AG08396 (cell line): ENCODE measurements around the gene PPM1E.
"Not testable (repeated sequence)": the region's sequence is repeated elsewhere in the genome, so short reads cannot be mapped to it uniquely, and the experiment has no call there.

Experiments
- DNase-seq: peaks from one replicate; pipeline ENCODE4 v3.0.0; 2012; ENCODE audit warnings: low spot score, mixed read lengths

The PPM1E gene

DNA sequence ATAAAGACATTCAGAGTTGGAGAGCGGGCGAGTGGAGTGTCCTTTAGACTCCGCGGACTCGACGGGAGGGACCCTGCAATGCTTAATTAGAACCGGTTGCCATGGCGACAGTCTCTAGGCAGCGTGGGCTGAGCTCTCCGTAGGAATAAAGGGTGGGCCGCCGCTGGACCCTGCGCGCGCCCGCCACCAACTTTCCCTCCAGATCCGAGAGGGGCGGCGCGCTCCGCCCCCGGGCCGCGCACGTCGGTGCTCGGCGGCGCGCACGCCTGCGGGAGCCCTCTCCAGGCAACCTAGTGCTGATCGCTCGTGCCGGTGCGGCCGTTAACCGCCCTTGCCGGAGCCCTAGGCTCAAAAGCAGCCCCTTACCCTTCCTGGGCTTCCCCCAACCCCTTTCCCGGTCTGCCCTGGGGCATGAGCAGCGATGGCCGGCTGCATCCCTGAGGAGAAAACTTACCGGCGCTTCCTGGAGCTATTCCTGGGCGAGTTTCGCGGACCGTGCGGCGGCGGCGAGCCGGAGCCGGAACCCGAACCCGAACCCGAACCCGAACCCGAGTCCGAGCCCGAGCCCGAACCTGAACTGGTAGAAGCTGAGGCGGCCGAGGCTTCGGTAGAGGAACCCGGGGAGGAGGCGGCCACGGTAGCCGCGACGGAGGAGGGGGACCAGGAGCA is at the start of gene PPM1E:
Gene PPM1E, plus strand, starts transcription at position 278 of the 669 bp plus-strand sequence.
- DNase-seq: peak; percentile 76

DNA sequence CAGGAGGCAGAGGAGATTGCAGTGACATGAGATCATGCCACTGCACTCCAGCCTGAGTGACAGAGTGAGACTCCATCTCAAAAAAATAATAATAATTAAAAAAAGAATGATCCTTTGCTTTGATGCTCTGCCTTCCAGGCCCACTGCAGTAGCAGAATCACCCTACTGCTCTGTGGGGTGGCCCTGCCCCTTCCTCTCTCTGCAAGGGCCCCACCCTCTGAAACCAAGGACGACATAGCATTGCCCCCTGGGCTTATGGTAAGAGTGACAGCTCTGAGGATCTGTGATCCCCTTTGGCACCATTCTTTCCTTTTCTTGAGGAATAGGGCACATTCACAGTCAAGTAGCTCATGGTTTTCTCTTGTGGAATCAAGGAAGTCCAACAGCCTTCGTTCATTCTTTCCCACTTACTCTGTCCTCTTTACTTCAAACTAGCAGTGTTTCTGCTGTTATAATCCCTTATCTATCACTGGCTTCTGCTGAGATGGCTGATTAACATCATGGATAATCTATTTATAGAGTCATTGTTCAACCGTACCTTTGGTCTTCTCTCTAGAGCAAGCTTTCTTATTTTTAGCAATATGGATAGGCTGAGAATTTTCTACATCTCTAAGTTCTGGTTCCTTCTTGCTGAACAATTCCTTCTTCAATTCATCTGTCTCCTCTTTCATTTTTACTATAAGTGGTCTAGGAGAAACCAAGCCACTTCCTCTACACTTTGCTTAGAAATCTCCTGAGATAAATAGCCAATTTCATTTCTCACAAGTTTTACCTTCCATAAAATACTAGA is 49.1 kb upstream of the PPM1E start:
- DNase-seq: no peak

DNA sequence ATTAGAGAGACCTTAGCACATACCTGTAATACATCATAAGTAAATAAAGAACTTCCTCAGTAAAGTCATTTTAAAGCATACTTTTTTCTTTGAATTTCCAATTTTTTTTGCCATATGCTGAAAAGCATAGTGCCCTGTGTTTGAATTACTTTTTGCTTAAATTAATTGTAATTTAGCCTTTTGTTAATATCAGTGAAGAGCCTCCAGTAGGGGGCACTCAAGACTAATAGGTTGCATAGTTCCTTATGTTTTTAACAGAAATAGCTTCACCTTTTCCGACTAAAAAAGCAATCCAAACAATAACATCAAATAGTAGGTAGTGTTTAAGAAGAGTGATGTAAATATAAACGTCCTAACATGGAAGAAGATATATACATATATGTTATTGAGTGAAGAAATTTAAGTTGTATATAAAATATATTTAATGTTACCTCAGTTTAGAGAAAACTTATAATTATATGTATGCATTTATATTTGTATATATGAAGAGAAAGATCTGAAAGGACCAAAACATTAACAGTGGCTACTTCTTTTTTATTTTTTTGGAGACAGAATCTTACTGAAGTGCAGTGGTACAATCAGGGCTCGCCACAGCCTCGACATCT is 44.6 kb upstream of the PPM1E start:
- peak; percentile 10 for DNase-seq

DNA sequence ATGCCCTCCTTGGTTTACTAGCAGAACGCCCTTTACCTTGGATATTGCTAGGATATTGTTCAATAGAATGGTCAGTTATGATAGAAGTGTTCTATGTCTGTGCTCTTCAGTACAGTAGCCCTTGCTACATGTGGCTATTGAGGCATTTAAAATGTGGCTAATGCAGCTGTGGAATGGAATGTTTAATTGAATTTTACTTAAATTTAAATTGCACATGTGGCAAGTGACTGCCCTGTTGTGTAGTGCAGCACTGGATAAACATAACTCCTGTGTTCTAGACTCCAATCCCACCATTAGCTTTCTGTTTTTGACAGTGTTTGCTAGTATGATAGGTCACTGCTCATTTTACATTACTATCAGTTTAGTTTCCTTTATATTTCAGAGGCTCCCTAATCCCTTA is 33.4 kb upstream of the PPM1E start:
- no peak for DNase-seq

DNA sequence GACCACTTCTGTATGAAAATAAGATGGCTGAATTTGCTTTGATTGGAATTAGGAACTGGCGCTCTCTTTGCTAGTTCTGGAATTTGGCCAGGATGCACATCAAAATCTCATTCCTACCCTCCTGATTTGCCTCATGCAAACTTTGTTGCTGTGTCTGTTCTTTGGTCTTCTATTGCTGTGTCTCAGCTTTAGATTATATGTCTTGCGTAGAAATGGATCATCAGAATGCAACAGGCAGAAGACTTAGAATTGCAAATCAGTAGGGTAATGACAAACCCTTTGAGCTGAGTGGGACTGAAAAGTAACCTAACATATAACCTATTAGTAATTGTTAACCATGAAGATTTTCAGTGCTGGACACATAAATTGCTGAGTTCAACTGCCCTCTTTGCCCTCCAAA is 33.0 kb upstream of the PPM1E start:
- DNase-seq: no peak

DNA sequence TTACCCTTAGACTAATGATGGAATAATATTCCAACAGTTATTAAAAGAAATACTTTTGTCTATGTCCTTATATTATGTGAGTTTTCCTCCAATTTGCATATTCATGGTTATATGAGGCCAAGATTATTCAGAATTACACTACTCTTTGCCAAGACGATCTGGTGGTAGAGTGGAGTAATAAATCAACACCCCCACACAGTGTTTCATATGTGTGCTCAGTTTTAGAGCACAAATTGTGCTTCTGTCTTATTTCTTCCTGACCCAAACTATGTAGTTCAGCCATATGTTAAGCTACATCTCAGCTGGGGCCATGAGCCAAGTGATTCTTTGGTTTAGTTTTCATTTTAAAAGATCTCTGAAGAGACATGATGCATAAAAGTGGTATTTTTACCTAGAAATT is 26.9 kb upstream of the PPM1E start:
- no peak for DNase-seq

DNA sequence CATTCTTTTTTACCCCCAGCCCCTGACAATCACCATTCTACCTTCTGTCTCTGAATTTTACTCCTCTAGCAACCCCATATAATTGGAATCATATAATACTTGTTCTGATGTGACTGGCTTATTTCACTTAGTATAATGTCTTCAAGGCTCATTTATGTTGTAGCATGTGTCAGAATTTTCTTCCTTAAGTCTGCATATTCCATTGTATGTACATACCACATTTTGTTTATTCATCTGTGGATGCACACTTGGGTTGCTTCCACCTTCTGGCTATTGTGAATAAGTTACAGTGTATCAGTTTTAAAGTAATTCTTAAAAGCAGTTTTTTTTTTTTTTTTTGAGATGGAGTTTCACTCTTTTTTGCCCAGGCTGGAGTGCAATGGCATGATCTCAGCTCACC is 24.7 kb upstream of the PPM1E start:
- no peak for DNase-seq

DNA sequence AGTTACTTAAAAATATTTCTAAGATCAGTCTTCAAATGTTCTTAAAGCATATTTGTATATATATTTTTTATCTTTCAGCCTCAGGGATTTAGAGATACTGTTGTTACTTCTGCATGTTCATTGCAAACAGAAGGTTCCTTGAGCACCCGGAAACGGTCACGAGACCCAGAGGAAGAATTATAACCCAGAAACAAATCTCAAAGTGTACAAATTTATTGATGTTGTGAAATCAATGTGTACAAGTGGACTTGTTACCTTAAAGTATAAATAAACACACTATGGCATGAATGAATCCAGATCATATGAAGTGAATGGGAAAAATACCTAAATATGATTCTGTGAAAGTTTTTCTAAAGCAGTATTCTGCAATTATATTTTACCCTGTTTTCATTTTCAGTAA is 21.6 kb upstream of the PPM1E start:
- DNase-seq: no peak

DNA sequence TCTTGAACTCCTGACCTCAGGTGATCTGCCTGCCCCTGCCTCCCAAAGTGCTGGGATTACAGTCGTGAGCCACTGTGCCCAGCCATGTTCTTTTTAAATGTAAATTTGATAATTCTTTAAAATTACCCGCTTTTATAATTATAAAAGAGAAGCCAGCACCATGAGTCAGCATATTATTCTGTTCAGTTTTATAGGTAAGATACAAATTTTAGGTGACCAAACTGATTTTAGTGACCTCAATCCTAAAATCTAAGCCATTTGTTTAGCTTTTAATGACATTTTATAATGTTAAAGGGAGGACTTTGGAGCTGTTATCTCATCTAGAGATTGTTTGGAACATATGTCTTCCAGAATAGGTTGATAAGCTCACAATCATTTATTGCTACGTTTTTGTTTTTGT is 20.8 kb upstream of the PPM1E start:
- no peak for DNase-seq

DNA sequence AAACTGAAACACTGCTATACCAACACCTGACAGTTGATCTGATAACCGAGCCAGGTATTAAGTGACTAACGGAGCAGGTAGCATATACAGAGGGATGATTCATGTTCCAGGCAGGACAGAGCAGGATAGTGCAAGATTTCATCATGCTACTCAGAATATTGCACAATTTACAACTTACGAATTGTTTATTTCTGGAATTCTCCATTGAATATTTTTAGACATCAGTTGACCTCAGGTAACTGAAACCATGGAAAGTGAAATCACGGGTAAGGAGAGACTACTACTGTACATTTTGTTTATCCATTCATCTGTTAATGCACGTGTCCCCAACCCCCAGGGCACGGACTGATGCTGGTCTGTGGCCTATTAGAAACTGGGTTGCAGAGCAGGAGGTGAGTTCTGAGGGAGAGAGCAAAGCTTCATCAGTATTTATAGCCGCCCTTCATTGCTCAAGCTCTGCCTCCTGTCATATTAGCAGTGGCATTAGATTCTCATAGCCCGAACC is 14.5 kb upstream of the PPM1E start:
- DNase-seq: no peak

DNA sequence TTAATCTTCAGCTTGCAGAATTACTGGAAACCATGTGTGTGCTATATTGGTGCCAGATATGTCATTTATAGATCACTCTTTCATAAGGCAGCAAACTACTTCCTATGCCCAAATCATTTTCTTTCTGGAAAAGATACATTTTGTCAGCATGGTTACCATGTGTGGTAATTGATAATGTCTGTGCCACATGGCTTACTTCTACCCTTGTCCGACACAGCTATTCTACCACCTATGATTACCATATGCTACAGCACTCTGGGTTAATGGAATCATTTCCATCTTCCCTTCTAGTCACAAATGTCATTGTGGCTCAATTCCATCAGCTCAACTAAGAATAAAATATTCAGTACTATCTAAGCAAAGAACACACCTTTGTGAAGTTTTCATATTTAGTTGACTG is 8.0 kb upstream of the PPM1E start:
- no peak for DNase-seq

DNA sequence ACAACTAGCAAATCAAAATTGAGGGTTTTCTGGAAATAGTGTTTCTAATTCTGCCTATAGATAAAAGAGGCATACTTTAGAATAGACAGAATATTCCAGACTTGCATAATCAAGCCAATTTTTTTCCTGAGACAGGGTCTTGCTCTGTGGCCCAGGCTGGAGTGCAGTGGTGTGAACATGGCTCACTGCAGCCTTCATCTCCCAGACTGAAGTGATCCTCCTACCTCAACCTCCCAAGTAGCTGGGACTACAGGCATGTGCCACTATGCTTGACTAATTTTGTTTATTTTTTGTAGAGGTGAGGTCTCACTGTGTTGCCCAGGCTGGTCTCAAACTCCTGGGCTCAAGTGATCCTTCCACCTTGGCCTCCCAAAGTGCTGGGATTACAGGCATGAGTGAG is 6.0 kb upstream of the PPM1E start:
- not testable (repeated sequence) for DNase-seq

DNA sequence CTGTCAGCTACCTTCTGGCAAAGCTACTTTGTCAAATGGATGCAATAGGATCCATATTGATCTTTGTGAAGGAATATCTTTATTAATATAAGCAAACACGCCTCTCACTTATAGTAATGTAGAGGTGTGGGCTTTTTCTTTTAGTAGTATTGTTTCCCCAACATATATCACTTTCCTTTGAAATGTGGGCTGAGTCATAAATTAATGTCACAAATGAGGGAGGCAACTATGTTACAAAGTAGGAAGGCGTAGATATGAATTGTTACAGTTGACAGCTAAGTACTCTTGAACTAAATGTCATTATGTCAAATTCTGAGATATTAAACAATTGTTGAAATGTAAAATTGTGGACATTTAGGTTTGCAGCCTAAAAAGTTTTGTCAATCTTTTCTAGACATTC is 2.6 kb upstream of the PPM1E start:
- no peak for DNase-seq

DNA sequence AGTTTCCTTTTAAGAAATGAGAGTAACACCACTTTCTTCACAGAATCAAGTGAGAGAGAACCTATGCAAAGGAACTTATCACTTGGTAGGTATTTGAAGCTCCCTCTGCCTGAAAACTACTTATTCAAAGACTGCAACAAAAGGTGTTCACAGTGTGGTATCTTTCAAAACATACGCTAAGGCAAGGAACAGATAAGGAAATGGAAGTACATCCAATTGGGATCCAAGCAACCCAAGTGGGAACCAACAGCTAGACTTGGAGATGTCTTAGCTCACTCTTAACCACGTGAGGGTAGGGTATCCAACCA is 431 bp upstream of the PPM1E start:
- peak; percentile 9 for DNase-seq

DNA sequence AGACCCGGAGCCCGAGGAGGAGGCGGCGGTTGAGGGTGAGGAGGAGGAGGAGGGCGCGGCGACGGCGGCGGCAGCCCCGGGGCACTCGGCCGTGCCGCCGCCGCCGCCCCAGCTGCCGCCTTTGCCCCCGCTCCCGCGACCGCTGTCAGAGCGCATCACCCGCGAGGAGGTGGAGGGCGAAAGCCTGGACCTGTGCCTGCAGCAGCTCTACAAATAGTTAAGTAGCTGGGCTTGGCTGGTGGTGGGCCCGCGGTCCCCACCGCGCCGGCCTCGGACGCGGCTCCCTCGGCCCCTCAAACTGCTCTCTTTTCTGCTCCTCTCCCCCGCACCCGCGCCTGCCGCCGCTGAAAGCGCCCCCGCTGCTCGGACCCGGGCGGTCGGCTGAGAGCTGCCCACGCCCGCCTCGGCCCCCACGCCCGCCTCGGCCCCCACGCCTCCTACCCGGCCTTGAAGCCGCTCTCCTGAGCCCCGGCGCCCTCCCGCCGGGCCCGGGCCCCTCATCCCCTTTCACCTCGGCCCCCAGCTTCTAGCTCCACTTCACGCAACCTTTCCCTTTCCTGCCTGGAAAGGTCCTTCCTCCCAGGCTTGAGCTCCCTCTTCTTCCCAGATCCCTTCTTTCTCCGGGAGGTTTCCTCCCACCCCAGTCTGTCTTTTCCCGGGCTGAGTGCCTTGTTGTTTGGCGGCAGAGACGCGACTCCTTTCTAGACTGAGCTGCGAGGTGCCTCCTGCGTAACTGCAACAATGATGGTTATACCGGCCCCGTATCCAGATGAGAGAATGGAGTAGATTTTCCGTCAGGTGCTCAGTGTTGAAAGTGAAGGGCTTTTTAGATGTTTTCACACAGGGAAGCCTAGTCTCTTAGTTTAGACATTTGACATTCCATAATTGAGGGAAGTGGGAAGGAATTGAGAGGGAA is 850 bp downstream of the PPM1E start:
- peak; percentile 23 for DNase-seq

DNA sequence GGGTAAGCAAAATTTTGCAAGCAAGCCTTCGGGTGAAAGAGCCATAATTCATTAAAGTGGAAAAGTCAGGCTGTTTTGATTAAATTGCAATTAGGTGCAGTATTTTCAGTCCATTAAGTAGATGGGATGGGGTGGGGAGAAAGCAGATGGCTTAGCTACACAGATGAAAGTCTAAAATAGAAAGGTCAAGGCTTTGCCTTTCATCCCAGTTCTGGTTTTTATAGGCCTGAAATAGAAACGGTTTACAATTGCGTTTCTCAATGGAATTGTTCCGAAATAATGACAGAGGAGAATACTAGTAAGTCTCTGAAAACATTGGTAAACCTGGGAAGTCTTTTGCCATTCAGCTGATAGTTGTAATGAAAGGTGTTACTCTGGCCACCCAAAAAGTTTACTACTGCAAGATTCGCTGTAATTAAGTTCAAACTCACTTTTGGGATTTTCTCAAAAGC is 1.5 kb downstream of the PPM1E start:
- DNase-seq: no peak

DNA sequence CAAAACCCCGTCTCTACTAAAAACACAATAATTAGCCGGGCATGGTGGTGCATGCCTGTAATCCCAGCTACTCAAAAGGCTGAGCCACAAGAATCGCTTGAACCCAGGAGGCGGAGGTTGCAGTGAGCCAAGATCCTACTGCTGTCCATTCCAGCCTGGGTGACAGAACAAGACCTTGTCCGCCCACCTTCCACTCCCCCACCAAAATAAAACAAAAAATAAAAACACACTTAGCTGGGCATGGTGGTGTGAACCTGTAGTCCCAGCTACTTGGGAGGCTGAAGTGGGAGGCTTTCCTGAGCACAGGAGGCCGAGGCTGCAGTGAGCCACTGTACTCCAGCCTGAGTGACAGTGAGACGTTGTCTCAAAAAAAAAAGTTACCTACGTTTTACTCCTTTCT is 3.2 kb downstream of the PPM1E start:
- no peak for DNase-seq

DNA sequence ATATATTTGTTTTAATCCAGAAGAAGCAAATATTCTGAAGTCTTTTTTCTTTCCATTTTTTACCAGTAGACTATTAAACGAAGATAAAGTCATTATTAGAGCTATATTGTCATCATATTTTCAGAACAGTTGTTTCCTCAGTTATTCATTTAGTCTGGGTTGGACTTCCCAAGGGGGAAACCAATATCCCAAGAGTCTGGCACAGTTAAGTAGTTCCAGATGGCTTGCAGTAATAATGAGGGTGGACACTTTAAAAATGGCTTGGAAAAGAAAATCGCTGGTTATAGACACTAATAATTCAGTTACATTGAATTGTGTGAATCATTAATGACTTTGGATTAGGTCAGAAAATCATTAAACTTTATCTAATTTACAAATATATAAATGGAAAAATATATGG is 3.9 kb downstream of the PPM1E start:
- DNase-seq: no peak

DNA sequence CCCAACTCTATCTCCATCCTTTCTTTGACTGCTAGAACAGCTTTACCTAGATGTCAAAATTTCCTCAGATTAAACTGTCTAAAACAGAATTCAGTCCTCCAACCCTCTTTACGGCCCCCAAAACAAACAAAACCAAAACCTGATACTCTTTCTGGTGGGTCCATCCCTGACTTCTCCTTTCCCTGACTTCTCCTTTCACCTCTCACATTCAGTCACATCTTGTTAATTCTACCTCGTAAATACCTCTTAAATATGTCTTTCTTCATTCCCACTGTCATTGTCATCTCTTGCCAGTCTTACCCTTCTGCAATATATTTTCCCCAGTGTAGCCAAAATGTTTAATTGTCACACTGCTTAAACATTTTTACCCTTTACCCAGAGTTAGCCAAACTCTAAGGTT is 4.6 kb downstream of the PPM1E start:
- DNase-seq: no peak

DNA sequence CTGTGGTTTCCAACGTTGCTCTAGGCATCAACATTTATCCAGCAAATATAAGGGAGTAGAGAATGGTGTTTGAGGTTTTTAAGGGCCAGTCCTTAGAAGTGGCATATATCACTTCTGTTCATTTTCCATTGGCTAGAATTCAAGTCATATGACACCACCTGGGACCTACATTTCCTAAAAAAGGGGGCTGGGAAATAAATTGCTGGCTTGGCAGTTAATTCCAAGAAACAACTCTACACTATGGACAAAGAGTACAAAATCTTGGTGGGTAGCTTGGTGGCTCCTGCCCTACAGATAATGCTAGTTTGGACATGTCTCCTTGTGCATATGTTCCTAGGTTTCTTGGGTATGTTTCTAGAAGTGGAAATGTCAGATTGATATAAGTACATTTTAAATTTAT is 7.6 kb downstream of the PPM1E start:
- DNase-seq: no peak

DNA sequence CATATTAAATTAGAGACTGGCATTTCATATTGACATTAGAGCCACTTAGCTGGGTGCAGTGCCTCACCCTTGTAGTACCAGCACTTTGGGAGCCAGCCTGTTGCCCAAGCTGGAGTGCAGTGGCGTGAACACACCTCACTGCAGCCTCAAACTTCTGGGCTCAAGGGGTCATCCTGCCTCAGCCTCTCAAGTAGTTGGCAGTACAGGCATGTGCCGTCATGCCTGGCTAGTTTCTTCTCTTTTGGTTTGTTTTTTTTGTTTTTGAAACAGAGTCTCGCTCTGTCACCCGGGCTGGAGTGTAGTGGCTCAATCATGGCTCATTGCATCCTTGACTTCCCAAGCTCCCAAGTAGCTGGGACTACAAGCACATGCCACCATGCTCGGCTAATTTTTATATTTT is 8.7 kb downstream of the PPM1E start:
- no peak for DNase-seq

DNA sequence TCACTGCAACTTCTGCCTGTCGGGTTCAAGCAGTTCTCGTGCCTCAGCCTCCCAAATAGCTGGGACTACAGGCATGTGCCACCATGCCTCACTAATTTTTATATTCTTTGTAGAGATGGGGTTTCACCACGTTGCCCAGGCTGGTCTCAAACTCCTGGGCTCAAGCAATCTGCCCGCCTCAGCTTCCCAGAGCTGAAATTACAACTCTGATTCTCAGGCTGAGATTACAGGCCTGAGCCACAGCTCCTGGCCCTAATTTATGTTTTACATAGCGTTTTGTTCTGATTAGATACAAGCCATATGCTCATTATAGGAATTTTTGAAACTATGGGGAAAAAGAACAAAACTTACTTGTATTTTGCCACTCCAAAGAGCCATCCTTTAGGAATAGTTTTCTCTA is 22.8 kb downstream of the PPM1E start:
- not testable (repeated sequence) for DNase-seq
